GM23338 (cell line): ENCODE measurements around the gene ATP8A2. TPM values are rescaled to one million over a fixed set of nuclear protein-coding genes. Genes with fewer than 3 reads are reported as not detected.

Experiments
- ATAC-seq: fragments of 200-7000 bp; cut with Tn5 transposase; 3 replicates; pipeline ENCODE4 v1.9.1; 2020
- DNase-seq: peaks from one replicate; pipeline ENCODE4 v3.0.0-alpha.2; 2015; ENCODE audit warnings: low spot score
- H2AFZ ChIP-seq: fragments of 200-600 bp; sonication (generic); 2 replicates; pipeline ENCODE4 v1.8.0; 2016; ENCODE audit warnings: antibody characterized with exemption, mild to moderate bottlenecking, moderate library complexity
- H3F3A ChIP-seq: fragments of 200-600 bp; sonication (generic); replicated peaks from 2 replicates; pipeline ENCODE4 v1.8.0; 2017; ENCODE audit warnings: antibody characterized with exemption, mixed run types, low read depth
- H3K27ac ChIP-seq: fragments of 200-600 bp; sonication (generic); 2 replicates; pipeline ENCODE4 v1.6.1; 2016; ENCODE audit warnings: low read depth
- H3K27me3 ChIP-seq: fragments of 200-600 bp; sonication (generic); 2 replicates; pipeline ENCODE4 v1.8.0; 2016; ENCODE audit warnings: mild to moderate bottlenecking, mixed run types, moderate library complexity; ENCODE audit not compliant: insufficient read depth
- H3K36me3 ChIP-seq: fragments of 200-600 bp; sonication (generic); 2 replicates; pipeline ENCODE4 v1.8.0; 2016; ENCODE audit warnings: mild to moderate bottlenecking; ENCODE audit not compliant: insufficient read depth
- H3K4me1 ChIP-seq: fragments of 200-600 bp; sonication (generic); 2 replicates; pipeline ENCODE4 v1.8.0; 2016; ENCODE audit warnings: mild to moderate bottlenecking, moderate library complexity; ENCODE audit not compliant: insufficient read depth
- H3K4me2 ChIP-seq: fragments of 200-600 bp; sonication (generic); 2 replicates; pipeline ENCODE4 v1.7.1; 2017; ENCODE audit warnings: mixed run types
- H3K4me3 ChIP-seq: fragments of 200-600 bp; sonication (generic); 2 replicates; pipeline ENCODE4 v1.6.1; 2016; ENCODE audit warnings: mixed run types
- H3K79me2 ChIP-seq: fragments of 200-600 bp; sonication (generic); replicated peaks from 2 replicates; pipeline ENCODE4 v1.8.0; 2017; ENCODE audit warnings: mild to moderate bottlenecking; ENCODE audit not compliant: insufficient read depth
- H3K9me2 ChIP-seq: fragments of 200-600 bp; sonication (generic); 2 replicates; pipeline ENCODE4 v1.8.0; 2017; ENCODE audit not compliant: insufficient read depth
- H4K20me1 ChIP-seq: fragments of 200-600 bp; sonication (generic); replicated peaks from 2 replicates; pipeline ENCODE4 v1.8.0; 2017; ENCODE audit warnings: mild to moderate bottlenecking; ENCODE audit not compliant: insufficient read depth
- H3K27ac Mint-ChIP-seq: 2 replicates; pipeline ENCODE4 v1.8.0; 2020; ENCODE audit warnings: inconsistent platforms, mild to moderate bottlenecking, moderate library complexity, mixed read lengths
- H3K27me3 Mint-ChIP-seq: 3 replicates; pipeline ENCODE4 v1.8.0; 2022; ENCODE audit warnings: low read depth, mild to moderate bottlenecking, moderate library complexity, mixed read lengths, inconsistent platforms; ENCODE audit not compliant: insufficient read depth, poor library complexity
- H3K36me3 Mint-ChIP-seq: 3 replicates; pipeline ENCODE4 v1.8.0; 2021; ENCODE audit warnings: low read depth, mild to moderate bottlenecking, inconsistent platforms, moderate library complexity, mixed read lengths
- H3K4me1 Mint-ChIP-seq: 3 replicates; pipeline ENCODE4 v1.8.0; 2020; ENCODE audit warnings: mild to moderate bottlenecking, inconsistent platforms, mixed read lengths
- H3K4me3 Mint-ChIP-seq: 3 replicates; pipeline ENCODE4 v1.8.0; 2021; ENCODE audit warnings: moderate library complexity, mild to moderate bottlenecking, inconsistent platforms, mixed read lengths
- H3K9me3 Mint-ChIP-seq: 3 replicates; pipeline ENCODE4 v1.8.0; 2020; ENCODE audit warnings: moderate library complexity, mild to moderate bottlenecking, inconsistent platforms, mixed read lengths
- CREB1 ChIP-seq: fragments of 250-450 bp; sonication (Bioruptor Pico); IDR thresholded peaks from 2 replicates; pipeline ENCODE4 v1.5.0; 2020; ENCODE audit warnings: low read depth, mild to moderate bottlenecking, moderate library complexity
- CTCF ChIP-seq, 2 experiments: fragments of 200-600 bp in 1 of 2; sonication (generic) in 1 of 2; conservative IDR thresholded peaks; 2 replicates each; pipeline versions ENCODE4 v1.5.1 to v1.6.1; 2016 to 2017; ENCODE audit warnings: antibody characterized with exemption in 2 of 2, low read depth in 2 of 2, mild to moderate bottlenecking in 2 of 2, moderate library complexity in 1 of 2
- EZH2 ChIP-seq: fragments of 200-600 bp; sonication (generic); IDR thresholded peaks from one replicate; pipeline ENCODE4 v1.8.0; 2017; ENCODE audit warnings: antibody characterized with exemption, mild to moderate bottlenecking, low read depth; ENCODE audit not compliant: unreplicated experiment
- EZH2phosphoT487 ChIP-seq: fragments of 200-600 bp; sonication (generic); IDR thresholded peaks from one replicate; pipeline ENCODE4 v1.8.1; 2018; ENCODE audit warnings: antibody characterized with exemption; ENCODE audit not compliant: unreplicated experiment
- JUNB ChIP-seq: IDR thresholded peaks from one replicate; pipeline ENCODE4 v1.6.1; 2016; ENCODE audit warnings: antibody characterized with exemption; ENCODE audit not compliant: unreplicated experiment
- NANOG ChIP-seq: IDR thresholded peaks from 2 replicates; pipeline ENCODE4 v1.6.1; 2016; ENCODE audit warnings: antibody characterized with exemption, borderline replicate concordance
- POLR2AphosphoS5 ChIP-seq: IDR thresholded peaks from 2 replicates; pipeline ENCODE4 v1.6.1; 2016; ENCODE audit warnings: antibody characterized with exemption, low read depth
- REST ChIP-seq: IDR thresholded peaks from one replicate; pipeline ENCODE4 v1.6.1; 2018; ENCODE audit warnings: antibody characterized with exemption; ENCODE audit not compliant: unreplicated experiment
- STAT1 ChIP-seq: IDR thresholded peaks from one replicate; pipeline ENCODE4 v1.6.1; 2016; ENCODE audit warnings: antibody characterized with exemption; ENCODE audit not compliant: unreplicated experiment
- ZNF114 ChIP-seq: fragments of 250-450 bp; sonication (Bioruptor Pico); IDR thresholded peaks from 2 replicates; pipeline ENCODE4 v1.5.0; 2020; ENCODE audit warnings: mild to moderate bottlenecking, moderate library complexity
- ZNF331 ChIP-seq: fragments of 250-450 bp; sonication (Bioruptor Pico); IDR thresholded peaks from 2 replicates; pipeline ENCODE4 v1.5.0; 2020; ENCODE audit warnings: low read depth, mild to moderate bottlenecking, moderate library complexity
- polyA plus RNA-seq: library from polyadenylated mRNA; unstranded; fragments of >200 nt; fragmentation: Nextera tagmentation; extraction: Ambion mirVana; gene quantifications from 2 replicates; pipeline ENCODE4 v1.2.1, GENCODE V29; 2016
- total RNA-seq: library from RNA; depleted of rRNA; stranded (reverse); fragments of >200 nt; shearing (Covaris generic); gene quantifications from 2 replicates; pipeline ENCODE4 v1.2.3, GENCODE V29; 2014

The ATP8A2 gene
- total and polyA plus RNA-seq, 2 experiments from 2014 or later: 5.7 to 8.8 TPM

- DNase-seq (no peak), ATAC-seq (no peak)
- TF ChIP-seq CTCF (conservative IDR thresholded peaks at IDR 0.05; ENCODE audit: low read depth in 2 of 2) (no peak), EZH2 (no peak), ZNF114 (CRISPR knock-in tag) (no peak), EZH2phosphoT487 (no peak), POLR2AphosphoS5 (no peak), ZNF331 (no peak), STAT1 (no peak), JUNB (no peak), CREB1 (CRISPR knock-in tag) (no peak), REST (no peak), NANOG (no peak)
- Histone ChIP-seq H3K4me1 (no peaks in the 10 kb centered on the region), H2AFZ (no peak overlapping the region), H3K27me3 (no peaks in the 10 kb centered on the region), H3K27ac (no peak overlapping the region), H3K36me3 (peaks cover 5% of the 10 kb centered on the region; the same call in 1 of the 2 replicates), H3K9me2 (no peaks in the 10 kb centered on the region; the same call in 1 of the 2 replicates), H3K4me3 (no peak overlapping the region), H3F3A (no peaks in the 10 kb centered on the region), H4K20me1 (no peaks in the 10 kb centered on the region), H3K4me2 (no peak overlapping the region), H3K79me2 (no peaks in the 10 kb centered on the region)
- no peak overlapping the region for H3K4me3 Mint-ChIP-seq
- no peak overlapping the region for H3K27ac Mint-ChIP-seq
- H3K36me3 Mint-ChIP-seq: peaks cover 9% of the 10 kb centered on the region; the same call in 2 of the 3 replicates
- peaks cover 10% of the 10 kb centered on the region for H3K4me1 Mint-ChIP-seq
- peaks cover 3% of the 10 kb centered on the region for H3K27me3 Mint-ChIP-seq
- peaks cover 5% of the 10 kb centered on the region; the same call in 2 of the 3 replicates for H3K9me3 Mint-ChIP-seq
Measured at GRCh38 chr13:25948910-25949309, 577.1 kb downstream of the ATP8A2 start.

- Histone ChIP-seq H3K4me2 (no peak overlapping the region), H4K20me1 (no peaks in the 10 kb centered on the region), H3K27ac (no peak overlapping the region), H2AFZ (no peak overlapping the region), H3K79me2 (no peaks in the 10 kb centered on the region), H3K9me2 (no peaks in the 10 kb centered on the region; the same call in 1 of the 2 replicates), H3K4me3 (no peak overlapping the region), H3K36me3 (peaks cover 5% of the 10 kb centered on the region; the same call in 1 of the 2 replicates), H3F3A (no peaks in the 10 kb centered on the region), H3K4me1 (no peaks in the 10 kb centered on the region), H3K27me3 (no peaks in the 10 kb centered on the region)
- TF ChIP-seq ZNF114 (CRISPR knock-in tag): no peak
- TF ChIP-seq REST: no peak
- no peak for TF ChIP-seq ZNF331
- no peak for TF ChIP-seq EZH2
- TF ChIP-seq CTCF (conservative IDR thresholded peaks at IDR 0.05; ENCODE audit: low read depth in 2 of 2): no peak
- no peak for TF ChIP-seq STAT1
- ATAC-seq (no peak), DNase-seq (no peak)
- peaks cover 9% of the 10 kb centered on the region for H3K36me3 Mint-ChIP-seq
- H3K27me3 Mint-ChIP-seq: peaks cover under 1% of the 10 kb centered on the region
- H3K27ac Mint-ChIP-seq: no peak overlapping the region
- peaks cover 18% of the 10 kb centered on the region for H3K9me3 Mint-ChIP-seq
- H3K4me1 Mint-ChIP-seq: no peaks in the 10 kb centered on the region
- no peak overlapping the region for H3K4me3 Mint-ChIP-seq
Measured at GRCh38 chr13:25951831-25952230, 580.1 kb downstream of the ATP8A2 start.
